PC-9 (cell line): ENCODE measurements around the gene FARP1.

ENCODE experiments used
- EZH2 ChIP-seq: fragments of 200-600 bp; sonication (generic); IDR thresholded peaks from 2 replicates; pipeline ENCODE4 v1.8.0; 2017; ENCODE audit warnings: antibody characterized with exemption, low read depth
- TF ChIP-seq, protein P1 (sequence below): fragments of 200-600 bp; sonication (generic); conservative IDR thresholded peaks from 2 replicates; pipeline ENCODE4 v1.6.1; 2017; ENCODE audit warnings: mixed run types, antibody characterized with exemption, mild to moderate bottlenecking, moderate library complexity

DNA sequence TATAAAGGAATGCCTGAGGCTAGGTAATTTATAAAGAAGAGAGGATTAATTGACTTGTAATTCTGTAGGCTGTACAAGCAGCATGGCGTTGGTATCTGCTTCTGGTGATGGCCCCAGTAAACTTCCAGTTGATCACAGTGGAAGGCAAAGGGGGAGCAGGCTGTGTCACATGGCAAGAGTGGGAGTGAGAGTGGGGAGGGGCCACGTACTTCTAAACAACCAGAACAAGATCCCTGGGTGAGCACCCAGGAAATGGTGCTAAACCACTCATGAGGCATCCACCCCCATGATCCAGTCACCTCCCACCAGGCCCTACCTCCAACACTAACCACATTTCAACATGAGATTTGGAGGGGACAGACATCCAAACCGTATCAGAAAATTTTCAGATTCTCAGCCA is 37.2 kb downstream of the FARP1 start:
- TF ChIP-seq, protein P1, sequence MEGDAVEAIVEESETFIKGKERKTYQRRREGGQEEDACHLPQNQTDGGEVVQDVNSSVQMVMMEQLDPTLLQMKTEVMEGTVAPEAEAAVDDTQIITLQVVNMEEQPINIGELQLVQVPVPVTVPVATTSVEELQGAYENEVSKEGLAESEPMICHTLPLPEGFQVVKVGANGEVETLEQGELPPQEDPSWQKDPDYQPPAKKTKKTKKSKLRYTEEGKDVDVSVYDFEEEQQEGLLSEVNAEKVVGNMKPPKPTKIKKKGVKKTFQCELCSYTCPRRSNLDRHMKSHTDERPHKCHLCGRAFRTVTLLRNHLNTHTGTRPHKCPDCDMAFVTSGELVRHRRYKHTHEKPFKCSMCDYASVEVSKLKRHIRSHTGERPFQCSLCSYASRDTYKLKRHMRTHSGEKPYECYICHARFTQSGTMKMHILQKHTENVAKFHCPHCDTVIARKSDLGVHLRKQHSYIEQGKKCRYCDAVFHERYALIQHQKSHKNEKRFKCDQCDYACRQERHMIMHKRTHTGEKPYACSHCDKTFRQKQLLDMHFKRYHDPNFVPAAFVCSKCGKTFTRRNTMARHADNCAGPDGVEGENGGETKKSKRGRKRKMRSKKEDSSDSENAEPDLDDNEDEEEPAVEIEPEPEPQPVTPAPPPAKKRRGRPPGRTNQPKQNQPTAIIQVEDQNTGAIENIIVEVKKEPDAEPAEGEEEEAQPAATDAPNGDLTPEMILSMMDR, result no peak
- TF ChIP-seq EZH2, result no peak
